HG03460 (cell line): ENCODE measurements around the gene BTF3L4.
A peak's percentile ranks its signal among the peaks of the same experiment; 100 is the strongest.
"Not testable (repeated sequence)": the region's sequence is repeated elsewhere in the genome, so short reads cannot be mapped to it uniquely, and the experiment has no call there.

Experiments
- ATAC-seq: cut with Tn5 transposase; IDR thresholded peaks from one replicate; pipeline ENCODE4 v1.9.1; 2021; ENCODE audit not compliant: unreplicated experiment

Gene BTF3L4

DNA sequence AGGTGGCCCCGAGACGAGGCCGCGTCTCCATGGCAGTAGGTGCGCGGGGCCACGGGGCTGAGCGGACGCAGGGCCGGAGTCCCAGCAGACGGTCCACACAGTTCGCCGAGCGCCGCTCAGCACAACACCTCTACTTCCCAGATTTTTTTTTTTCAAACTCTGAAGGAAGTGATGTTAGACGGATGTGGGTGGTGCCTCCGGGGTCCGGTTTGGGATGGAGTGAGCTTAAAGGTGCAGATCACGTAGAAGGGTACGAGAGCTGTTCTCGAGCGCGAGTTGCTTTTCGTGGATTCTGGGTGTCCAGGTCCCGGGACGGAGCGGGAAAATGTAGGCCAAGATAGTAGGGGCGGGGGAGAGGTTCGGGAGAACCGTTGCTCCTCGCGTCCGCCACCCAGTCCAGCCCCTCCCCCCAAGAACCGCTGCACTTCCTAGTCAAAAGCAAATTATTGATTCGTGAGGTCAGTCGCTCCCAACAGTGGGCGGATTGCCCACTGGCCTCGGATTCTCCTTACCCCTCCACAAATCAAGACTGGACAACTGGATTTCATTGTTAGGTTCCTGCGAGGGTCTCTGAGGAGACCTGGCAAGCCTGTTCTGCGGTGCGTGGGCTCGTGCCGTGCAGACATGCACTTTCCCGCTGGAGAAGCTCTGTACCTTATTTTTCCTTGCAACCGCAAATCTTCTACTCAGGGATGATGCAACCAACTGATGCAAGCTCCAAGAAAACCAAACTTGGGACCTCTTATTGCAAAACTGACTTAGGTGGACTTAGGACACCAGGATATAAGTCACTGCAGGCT lies 829 bp upstream of the BTF3L4 start, which contains the start of gene TXNDC12:
TSS of gene TXNDC12 (minus strand) at position 126 of the 800 bp plus-strand sequence. CDS start at position 31, 95 bp downstream.
- ATAC-seq: peak; percentile 34

DNA sequence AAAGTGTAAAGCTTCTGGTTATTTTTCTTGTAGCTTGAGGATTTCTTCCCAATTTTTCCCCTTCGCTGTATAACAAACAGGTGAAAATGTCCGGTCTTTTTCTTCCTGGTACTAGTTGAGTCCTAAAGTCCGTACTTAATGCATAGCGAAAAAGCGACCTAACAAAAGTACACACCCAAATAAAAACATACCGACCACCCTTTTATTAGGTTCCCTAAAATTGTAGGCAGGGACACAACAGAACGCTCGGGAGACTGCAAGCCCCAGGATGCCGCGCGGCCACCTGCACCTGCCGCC lies 281 bp upstream of the BTF3L4 start:
- ATAC-seq: no peak

DNA sequence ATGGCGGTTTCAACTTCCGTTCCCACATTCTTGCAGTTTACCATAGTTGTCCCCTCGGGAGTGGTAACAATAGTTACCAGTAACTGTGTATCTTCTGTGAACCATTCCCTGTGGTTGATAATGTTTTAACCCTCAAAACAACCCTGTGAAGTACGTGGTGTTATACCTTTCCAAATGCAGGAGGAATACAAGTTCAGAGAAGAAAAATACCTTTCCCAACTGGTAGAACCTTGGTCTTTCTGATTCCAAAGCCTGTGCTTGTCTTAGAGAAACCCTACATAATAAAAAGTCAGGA lies 789 bp downstream of the BTF3L4 start:
- ATAC-seq: no peak

DNA sequence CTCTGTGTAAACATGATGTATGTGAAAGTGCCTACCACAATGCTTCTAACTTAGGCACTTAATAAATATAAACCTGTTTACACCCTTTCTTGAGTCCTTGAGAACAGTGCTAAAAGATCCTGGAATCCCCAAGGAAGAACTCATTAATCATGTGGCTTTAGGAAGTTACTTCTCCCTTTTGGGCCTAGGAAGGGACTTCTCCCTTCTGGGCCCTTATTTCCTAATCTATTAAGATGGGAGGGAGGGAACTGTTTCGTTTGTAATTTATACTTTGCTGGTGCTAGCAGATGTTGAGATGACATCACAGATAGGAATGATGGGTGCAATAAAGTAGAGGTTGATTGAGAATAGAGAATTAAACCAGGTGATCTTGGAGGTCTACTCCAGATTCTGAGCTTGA lies 1.2 kb downstream of the BTF3L4 start:
- ATAC-seq: no peak

DNA sequence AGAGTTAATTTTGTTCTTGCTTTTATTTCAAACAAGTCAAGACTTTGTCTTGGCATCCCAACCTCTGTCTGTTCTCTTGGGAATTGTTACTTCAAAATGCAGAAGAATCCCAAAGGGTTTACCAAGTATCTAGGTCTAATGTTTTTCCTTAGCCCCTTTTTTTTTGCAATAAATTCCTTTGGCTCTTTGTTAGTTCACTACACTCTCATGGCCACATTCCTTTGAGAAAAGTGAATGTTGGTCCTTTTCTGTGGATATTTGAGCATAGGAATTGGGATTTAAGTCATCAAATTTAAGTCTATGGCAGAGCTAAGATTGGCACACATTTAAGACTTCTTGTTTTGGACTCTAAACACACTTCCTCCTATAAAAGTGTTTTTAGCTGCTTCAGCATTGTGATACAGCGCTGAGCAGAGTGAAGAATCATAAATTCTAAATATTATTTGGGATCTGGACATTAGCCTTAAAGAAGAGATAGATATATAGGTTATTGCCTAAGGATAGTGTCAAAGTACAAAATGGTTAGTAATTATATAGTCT lies 1.9 kb downstream of the BTF3L4 start:
- no peak for ATAC-seq

DNA sequence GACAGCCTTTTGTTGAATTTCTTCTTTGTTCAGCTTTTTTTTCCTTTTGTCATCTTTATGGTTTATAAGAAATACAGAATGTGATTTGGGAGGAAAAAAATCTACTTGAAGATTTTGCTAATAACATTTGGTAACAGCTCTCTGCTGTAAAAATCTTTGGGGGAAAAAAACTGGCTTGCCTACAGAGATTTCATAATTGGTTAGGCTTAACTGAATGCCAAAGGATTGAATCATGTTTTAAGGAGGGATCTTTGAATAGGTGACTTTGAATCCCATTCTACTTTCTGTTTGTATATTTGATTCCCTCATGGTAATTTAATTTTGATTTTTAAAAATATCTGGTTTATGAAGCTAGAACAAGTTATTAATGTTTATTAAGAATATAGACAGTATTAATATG lies 3.2 kb downstream of the BTF3L4 start:
- ATAC-seq: no peak

DNA sequence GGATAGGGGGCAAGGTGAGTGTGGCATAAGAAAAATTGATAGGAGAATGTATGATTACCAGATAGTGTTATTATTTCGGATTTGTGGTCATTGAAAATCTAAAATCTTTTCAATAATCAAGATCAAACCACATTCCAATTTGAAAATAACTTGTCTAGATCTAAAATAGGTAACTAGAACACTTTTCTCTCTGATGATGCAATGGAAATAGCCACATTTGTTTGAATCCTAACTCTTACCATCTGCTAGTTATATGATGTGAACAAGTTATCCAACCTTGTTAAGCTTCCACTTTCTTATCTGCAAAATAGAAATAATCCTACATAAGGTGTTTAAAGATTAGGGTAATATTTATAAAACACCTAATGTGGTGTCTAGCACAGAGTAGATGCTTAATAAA lies 3.8 kb downstream of the BTF3L4 start:
- no peak for ATAC-seq

DNA sequence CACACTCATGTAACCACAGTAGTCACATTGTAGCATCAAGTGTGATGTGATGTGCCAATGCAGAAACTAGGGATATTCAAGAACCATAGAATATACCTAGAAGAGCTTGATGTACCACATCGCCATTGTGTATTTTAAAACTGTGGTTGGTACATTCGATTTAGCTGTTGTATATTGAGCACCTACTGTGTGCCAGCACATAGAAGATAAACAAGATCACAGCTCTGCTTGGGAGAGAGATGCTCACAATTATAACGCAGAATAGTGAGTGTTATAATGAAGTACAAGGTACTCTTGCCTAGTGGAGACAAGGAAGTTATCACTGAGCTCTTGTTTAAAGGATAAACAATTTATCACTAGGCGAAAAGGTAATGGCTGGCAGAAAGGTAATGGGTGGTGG lies 4.7 kb downstream of the BTF3L4 start:
- ATAC-seq: no peak

DNA sequence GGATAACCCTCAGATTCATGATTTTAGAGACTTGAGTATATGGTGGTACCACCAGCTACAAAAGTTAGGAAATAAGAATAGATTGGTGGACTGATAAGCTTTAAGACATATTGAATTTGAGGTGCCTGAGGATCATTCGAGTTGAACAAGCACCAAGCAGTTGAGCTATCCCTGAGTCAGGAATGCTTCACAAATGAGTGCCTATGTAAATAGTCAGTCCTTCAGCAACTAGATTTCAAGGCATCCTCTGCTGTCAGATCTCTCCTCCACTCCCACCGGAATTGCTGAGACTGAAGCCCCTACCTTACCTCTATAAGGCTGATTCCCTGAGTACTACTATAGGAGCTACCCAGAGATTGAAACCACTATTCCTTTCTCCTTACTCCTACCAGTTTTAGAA lies 7.1 kb downstream of the BTF3L4 start:
- no peak for ATAC-seq

DNA sequence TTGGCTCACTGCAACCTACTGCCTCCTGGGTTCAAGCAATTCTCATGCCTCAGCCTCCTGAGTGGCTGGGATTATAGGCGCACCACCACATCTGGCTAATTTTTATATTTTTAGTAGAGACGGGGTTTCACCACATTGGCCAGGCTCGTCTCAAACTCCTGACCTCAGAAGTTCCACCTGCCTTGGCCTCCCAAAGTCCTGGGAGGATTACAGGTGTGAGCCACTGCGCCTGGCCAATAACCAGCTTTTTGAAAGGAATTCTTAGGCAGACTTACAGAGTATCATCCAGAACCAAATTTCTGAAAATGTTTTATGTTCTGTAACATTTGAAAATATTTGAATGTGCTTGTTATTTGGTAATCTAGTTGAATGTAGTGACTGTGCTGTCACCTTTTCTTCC lies 14.6 kb downstream of the BTF3L4 start:
- no peak for ATAC-seq

DNA sequence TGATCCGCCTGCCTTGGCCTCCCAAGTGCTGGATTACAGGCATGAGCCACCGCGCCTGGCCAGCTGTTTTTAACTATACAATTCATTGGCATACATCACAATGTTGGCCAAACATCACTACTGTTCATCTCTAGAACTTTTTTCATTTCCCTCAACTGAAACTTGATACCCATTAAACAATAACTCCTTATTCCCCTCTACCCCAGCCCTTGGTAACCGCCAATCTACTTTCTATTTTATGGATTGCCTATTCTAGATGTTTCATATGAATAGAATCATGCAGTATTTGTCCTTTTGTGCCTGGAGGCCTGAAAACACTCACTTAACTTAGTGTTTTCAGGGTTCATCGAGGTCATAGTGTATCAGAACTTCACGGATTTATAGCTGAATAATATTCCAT lies 16.2 kb downstream of the BTF3L4 start:
- ATAC-seq: no peak

DNA sequence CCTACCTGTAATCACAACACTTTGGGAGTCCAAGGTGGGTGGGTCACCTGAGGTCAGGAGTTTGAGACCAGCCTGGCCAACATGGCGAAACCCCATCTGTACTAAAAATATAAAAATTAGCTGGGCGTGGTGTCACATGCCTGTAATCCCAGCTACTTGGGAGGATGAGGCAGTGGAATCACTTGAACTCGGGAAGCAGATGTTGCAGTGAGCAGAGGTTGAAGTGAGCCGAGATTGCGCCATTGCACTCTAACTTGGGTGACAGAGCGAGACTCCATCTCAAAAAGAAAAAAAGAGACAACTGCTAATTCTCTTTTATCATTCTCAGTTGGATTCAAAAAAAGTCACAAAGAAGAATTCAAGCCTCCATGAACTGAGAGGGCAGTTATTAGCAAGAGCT lies 21.2 kb downstream of the BTF3L4 start:
- ATAC-seq: not testable (repeated sequence)

DNA sequence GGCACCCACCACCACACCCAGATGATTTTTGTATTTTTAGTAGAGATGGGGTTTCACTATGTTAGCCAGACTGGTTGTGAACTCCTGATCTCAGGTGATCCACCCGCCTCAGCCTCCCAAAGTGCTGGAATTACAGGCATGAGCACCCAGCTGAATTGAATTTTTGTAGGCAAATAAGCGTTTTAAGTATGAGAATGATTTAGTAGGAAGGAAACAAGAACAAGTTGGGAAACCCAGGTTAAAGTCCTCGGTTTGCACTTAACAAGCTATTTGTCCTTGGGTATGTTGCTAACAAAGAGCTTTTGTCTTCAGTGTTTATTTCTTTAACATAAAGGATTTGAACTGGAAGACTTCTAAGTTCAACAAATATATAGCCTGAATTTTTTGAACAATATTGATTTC lies 23.9 kb downstream of the BTF3L4 start:
- ATAC-seq: no peak

DNA sequence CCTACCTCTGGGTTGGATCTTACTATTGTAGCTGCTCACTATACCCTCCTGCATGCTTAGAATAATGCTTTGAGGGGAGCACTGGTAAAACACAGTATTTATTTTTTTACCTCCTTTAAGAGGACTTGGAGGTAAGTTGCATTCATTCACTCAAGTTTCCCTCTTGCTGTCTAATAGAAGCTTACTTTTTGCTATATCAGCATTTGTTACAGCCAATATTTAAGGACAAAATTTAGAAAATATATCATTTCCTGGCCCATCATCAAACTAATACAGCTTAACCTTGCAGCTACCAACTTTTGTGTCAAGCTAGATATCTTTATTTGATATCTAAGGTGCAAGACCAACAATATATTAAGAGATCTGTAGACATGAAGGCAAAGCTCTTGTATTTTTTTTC lies 31.8 kb downstream of the BTF3L4 start:
- not testable (repeated sequence) for ATAC-seq

DNA sequence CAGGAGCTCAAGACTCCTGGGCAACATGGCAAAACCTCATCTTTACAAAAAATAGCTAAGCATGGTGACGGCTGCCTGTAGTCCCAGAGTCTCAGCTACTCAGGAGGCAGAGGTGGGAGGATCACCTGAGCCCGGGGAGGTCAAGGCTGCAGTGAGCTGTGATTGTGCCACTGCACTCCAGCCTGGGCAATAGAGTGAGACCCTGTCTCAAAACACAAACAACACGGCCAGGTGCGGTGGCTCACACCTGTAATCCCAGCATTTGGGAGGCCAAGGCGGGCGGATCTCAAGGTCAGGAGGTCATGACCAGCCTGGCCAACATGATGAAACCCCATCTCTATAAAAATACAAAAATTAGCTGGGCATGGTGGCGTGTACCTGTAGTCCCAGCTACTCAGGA lies 38.2 kb downstream of the BTF3L4 start:
- ATAC-seq: not testable (repeated sequence)

DNA sequence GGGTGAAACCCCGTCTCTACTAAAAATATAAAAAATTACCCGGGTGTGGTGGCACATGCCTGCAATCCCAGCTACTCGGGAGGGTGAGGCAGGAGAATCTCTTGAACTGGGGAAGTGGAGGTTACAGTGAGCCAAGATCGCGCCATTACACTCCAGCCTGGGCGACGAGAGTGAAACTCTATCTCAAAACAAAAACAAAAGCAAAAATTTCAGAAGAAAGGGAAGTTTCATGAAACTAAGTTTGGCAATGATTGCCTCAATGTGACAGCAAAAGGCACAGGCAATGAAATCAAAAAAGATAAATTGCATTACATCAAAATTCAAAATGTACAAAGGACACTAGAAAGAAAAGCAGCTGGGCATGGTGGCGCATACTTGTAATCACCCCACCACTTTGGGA lies 40.1 kb downstream of the BTF3L4 start:
- no peak for ATAC-seq

DNA sequence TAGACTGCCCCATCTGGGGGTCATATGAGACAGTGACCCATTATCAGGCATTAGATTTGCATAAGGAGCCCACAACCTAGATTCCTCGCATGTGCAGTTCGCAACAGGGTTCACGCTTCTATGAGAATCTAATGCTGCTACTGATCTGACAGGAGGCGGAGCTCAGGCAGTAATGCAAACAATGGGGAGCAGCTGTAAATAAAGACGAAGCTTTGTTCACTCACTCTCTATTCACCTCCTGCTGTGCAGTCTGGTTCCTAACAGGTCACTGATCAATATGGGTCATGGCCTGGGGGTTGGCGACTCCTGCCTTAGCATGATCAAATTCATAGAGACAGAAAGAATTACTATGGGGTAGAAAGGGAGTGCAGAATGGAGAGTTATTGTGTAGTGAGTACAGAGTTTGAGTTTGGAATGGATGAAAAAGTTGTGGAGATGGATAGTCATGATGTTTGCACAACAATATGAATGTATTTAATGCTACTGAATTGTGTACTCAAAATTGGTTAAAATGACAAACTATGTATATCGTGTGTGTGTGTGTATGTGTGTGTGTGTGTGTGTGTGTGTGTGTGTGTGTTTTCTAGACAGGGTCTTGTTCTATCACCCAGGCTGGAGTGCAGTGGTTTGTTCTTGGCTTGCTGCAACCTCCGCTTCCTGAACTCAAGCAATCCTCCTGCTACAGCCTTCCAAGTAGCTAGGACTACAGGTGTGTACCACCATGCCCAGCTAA lies 42.2 kb downstream of the BTF3L4 start:
- ATAC-seq: no peak

DNA sequence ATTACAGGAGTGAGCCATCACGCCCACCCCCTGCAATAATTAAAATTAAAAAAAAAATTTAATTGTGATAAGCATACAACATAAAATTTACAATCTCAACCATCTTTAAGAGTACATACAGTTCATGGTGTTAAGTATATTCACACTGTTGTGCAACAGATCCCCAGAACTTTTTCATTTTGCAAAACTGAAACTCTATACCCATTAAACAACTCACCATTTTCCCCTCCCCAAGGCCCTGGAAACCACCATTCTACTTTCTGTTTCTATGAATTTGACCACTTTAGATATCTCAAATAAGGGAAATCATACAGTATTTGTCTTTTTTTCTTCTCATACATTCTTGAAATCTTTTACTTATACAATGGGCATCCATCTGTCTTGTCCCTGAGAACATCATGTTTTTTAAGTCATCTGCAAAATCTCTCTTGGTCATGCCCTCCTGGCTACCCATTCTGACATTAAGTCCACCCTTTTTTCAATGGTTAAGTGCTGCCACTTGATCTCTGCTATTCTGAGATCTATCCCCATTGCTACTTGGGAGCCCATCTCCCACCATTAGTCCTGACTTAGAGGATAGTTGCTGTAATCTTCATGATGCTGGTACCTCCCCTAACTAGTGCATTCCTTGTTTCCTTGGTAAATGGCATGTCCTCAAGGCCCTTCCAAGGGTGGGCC lies 46.4 kb downstream of the BTF3L4 start:
- no peak for ATAC-seq

DNA sequence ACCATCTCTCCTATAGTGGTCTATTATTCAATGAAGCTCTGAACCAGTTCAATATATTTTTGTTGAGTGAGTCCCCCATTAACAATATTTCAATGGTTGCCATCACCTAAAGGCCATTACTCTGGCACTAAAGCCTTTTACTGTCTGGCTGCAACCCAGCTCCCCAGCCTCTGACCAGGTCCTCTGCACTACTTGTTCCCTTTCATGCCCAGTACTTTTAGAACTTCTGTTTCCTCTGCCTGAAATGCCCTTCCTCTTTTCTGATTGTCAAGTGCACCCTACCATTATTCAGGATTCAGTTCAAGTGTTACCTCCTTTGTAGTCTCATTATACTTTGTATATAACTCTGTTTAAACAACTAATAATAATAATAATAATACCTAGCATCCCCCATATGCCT lies 55.4 kb downstream of the BTF3L4 start:
- ATAC-seq: no peak

DNA sequence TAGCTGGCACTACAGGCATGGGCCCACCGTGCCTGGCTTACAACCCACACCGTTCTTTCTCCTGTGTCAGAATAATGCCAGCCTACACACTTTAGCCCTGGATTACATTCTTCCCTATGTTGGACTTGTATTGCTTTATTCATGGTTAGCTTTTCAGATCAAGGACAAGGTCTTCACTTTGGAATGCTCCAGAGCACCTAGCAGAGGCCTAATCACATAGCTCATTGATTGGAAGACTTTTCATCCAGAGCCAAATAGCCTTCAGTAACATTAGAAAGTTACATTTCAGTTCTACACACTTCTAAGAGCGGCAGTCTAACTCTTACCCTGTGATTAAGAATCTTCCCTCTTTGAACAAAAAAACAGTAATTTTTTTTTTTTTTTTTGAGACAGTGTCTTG lies 56.4 kb downstream of the BTF3L4 start:
- ATAC-seq: no peak

DNA sequence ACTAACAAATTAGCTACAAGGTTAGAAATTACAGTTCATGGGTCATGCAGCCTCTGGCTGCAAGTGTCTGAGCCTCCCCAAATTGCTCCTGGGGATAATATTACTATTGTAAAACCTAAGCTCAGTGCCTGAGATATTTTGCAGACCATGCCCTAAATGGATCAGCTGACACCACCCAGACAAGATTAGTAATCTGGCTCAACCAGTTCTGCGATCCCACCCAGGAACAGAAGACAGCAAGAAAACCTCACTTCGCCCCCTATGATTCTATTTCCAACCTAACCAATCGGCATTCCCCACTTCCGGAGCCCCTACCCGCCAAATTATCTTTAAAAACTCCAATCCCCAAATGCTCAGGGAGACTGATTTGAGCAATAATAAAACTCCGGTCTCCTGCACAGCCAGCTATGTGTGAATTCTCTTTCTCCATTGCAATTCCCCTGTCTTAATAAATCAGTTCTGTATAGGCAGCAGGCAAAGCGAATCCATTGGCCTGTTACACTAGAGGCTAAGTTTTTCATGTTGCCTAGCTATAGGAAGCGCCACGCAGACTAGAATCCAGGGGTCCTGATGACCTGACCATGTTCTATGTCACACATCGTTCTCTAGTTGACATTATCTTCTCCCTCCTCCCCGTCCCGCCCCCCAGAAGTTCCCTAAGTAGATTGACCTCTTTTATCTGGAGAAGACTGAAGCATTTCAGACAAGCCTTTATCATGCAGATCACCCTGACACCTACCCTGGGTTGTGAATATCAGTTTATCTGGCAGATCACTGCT lies 63.4 kb downstream of the BTF3L4 start:
- no peak for ATAC-seq
